HEK293 (cell line): ENCODE measurements around the gene GPR84.

Source experiments
- BCL11B ChIP-seq: fragments of 450-650 bp; formaldehyde crosslinking; IDR thresholded peaks from 2 replicates; pipeline ENCODE4 v1.5.1; 2016; ENCODE audit warnings: low read depth, missing biosample characterization, missing genetic modification characterization
- GLI4 ChIP-seq: fragments of 450-650 bp; formaldehyde crosslinking; IDR thresholded peaks from 2 replicates; pipeline ENCODE4 v1.5.1; 2016; ENCODE audit warnings: missing biosample characterization, missing genetic modification characterization
- GLIS2 ChIP-seq: fragments of 450-650 bp; formaldehyde crosslinking; IDR thresholded peaks from 2 replicates; pipeline ENCODE4 v1.5.1; 2016; ENCODE audit warnings: missing biosample characterization, missing genetic modification characterization
- KLF1 ChIP-seq: fragments of 450-650 bp; formaldehyde crosslinking; IDR thresholded peaks from 2 replicates; pipeline ENCODE4 v1.5.1; 2016; ENCODE audit warnings: missing biosample characterization, missing genetic modification characterization
- KLF7 ChIP-seq: fragments of 450-650 bp; formaldehyde crosslinking; IDR thresholded peaks from 2 replicates; pipeline ENCODE4 v1.5.1; 2016; ENCODE audit warnings: missing biosample characterization, missing genetic modification characterization, borderline replicate concordance
- KLF9 ChIP-seq: fragments of 450-650 bp; formaldehyde crosslinking; IDR thresholded peaks from 2 replicates; pipeline ENCODE4 v1.5.1; 2016; ENCODE audit warnings: missing biosample characterization, missing genetic modification characterization, low read depth
- SALL2 ChIP-seq: fragments of 450-650 bp; formaldehyde crosslinking; IDR thresholded peaks from 2 replicates; pipeline ENCODE4 v1.5.0; 2017; ENCODE audit warnings: missing biosample characterization, mild to moderate bottlenecking, missing genetic modification characterization, borderline replicate concordance
- SCRT2 ChIP-seq: fragments of 450-650 bp; formaldehyde crosslinking; IDR thresholded peaks from 2 replicates; pipeline ENCODE4 v1.5.1; 2016; ENCODE audit warnings: missing biosample characterization, missing genetic modification characterization
- SP7 ChIP-seq: fragments of 450-650 bp; formaldehyde crosslinking; IDR thresholded peaks from 2 replicates; pipeline ENCODE4 v1.5.1; 2016; ENCODE audit warnings: missing biosample characterization, missing genetic modification characterization
- YY1 ChIP-seq: fragments of 450-650 bp; formaldehyde crosslinking; IDR thresholded peaks from 2 replicates; pipeline ENCODE4 v1.5.1; 2018; ENCODE audit warnings: missing biosample characterization, missing genetic modification characterization
- ZBTB17 ChIP-seq: fragments of 450-650 bp; formaldehyde crosslinking; IDR thresholded peaks from 2 replicates; pipeline ENCODE4 v1.5.1; 2016; ENCODE audit warnings: missing biosample characterization, missing genetic modification characterization
- ZBTB7A ChIP-seq: fragments of 450-650 bp; formaldehyde crosslinking; IDR thresholded peaks from 2 replicates; pipeline ENCODE4 v1.5.1; 2016; ENCODE audit warnings: low read depth, missing biosample characterization, missing genetic modification characterization
- ZIC2 ChIP-seq: fragments of 450-650 bp; formaldehyde crosslinking; IDR thresholded peaks from 2 replicates; pipeline ENCODE4 v1.5.1; 2016; ENCODE audit warnings: missing biosample characterization, missing genetic modification characterization
- ZNF114 ChIP-seq: fragments of 450-650 bp; formaldehyde crosslinking; IDR thresholded peaks from 2 replicates; pipeline ENCODE4 v1.5.0; 2017; ENCODE audit warnings: missing biosample characterization, missing genetic modification characterization
- ZNF121 ChIP-seq: fragments of 450-650 bp; formaldehyde crosslinking; IDR thresholded peaks from 2 replicates; pipeline ENCODE4 v1.5.1; 2016; ENCODE audit warnings: missing biosample characterization, missing genetic modification characterization
- ZNF174 ChIP-seq: fragments of 450-650 bp; formaldehyde crosslinking; IDR thresholded peaks from 2 replicates; pipeline ENCODE4 v1.5.0; 2017; ENCODE audit warnings: missing biosample characterization, mild to moderate bottlenecking, missing genetic modification characterization
- ZNF19 ChIP-seq: fragments of 450-650 bp; formaldehyde crosslinking; IDR thresholded peaks from 2 replicates; pipeline ENCODE4; 2016; ENCODE audit warnings: missing biosample characterization, missing genetic modification characterization, low read depth
- ZNF23 ChIP-seq: fragments of 450-650 bp; formaldehyde crosslinking; IDR thresholded peaks from 2 replicates; pipeline ENCODE4 v1.5.1; 2016; ENCODE audit warnings: missing biosample characterization, missing genetic modification characterization, borderline replicate concordance
- ZNF335 ChIP-seq: fragments of 450-650 bp; formaldehyde crosslinking; conservative IDR thresholded peaks from 2 replicates; pipeline ENCODE4 v1.5.1; 2016; ENCODE audit warnings: missing biosample characterization, missing genetic modification characterization
- ZNF362 ChIP-seq: fragments of 450-650 bp; formaldehyde crosslinking; IDR thresholded peaks from 2 replicates; pipeline ENCODE4 v1.5.1; 2016; ENCODE audit warnings: missing biosample characterization, missing genetic modification characterization
- ZNF404 ChIP-seq: fragments of 450-650 bp; formaldehyde crosslinking; IDR thresholded peaks from 2 replicates; pipeline ENCODE4 v1.5.1; 2017; ENCODE audit warnings: missing biosample characterization, missing genetic modification characterization
- ZNF548 ChIP-seq: fragments of 450-650 bp; formaldehyde crosslinking; IDR thresholded peaks from 2 replicates; pipeline ENCODE4 v1.5.1; 2016; ENCODE audit warnings: missing biosample characterization, missing genetic modification characterization
- ZNF558 ChIP-seq: fragments of 450-650 bp; formaldehyde crosslinking; IDR thresholded peaks from 2 replicates; pipeline ENCODE4 v1.5.1; 2016; ENCODE audit warnings: missing biosample characterization, missing genetic modification characterization
- ZNF600 ChIP-seq: fragments of 450-650 bp; formaldehyde crosslinking; IDR thresholded peaks from 2 replicates; pipeline ENCODE4 v1.5.1; 2016; ENCODE audit warnings: missing biosample characterization, missing genetic modification characterization
- ZNF623 ChIP-seq: fragments of 450-650 bp; formaldehyde crosslinking; IDR thresholded peaks from 2 replicates; pipeline ENCODE4 v1.5.1; 2016; ENCODE audit warnings: missing biosample characterization, missing genetic modification characterization
- ZNF701 ChIP-seq: fragments of 450-650 bp; formaldehyde crosslinking; IDR thresholded peaks from 2 replicates; pipeline ENCODE4 v1.5.1; 2016; ENCODE audit warnings: missing biosample characterization, missing genetic modification characterization
- ZNF785 ChIP-seq: fragments of 450-650 bp; formaldehyde crosslinking; IDR thresholded peaks from 2 replicates; pipeline ENCODE4 v1.5.1; 2016; ENCODE audit warnings: missing biosample characterization, missing genetic modification characterization
- ZNF830 ChIP-seq: fragments of 450-650 bp; IDR thresholded peaks from 2 replicates; pipeline ENCODE4 v1.5.0; 2018; ENCODE audit warnings: missing biosample characterization, missing genetic modification characterization, low read depth, mild to moderate bottlenecking, moderate library complexity
- TF ChIP-seq, protein P1 (sequence below): fragments of 450-650 bp; formaldehyde crosslinking; IDR thresholded peaks from 2 replicates; pipeline ENCODE4 v1.5.1; 2016; ENCODE audit warnings: missing biosample characterization, missing genetic modification characterization
- TF ChIP-seq, protein P2 (sequence below): fragments of 450-650 bp; formaldehyde crosslinking; IDR thresholded peaks from 2 replicates; pipeline ENCODE4 v1.5.1; 2016; ENCODE audit warnings: missing biosample characterization, missing genetic modification characterization
- TF ChIP-seq, protein P3 (sequence below): fragments of 450-650 bp; formaldehyde crosslinking; IDR thresholded peaks from 2 replicates; pipeline ENCODE4 v1.5.1; 2017; ENCODE audit warnings: missing biosample characterization, missing genetic modification characterization
- TF ChIP-seq, protein P4 (sequence below): fragments of 450-650 bp; formaldehyde crosslinking; IDR thresholded peaks from 2 replicates; pipeline ENCODE4 v1.5.1; 2016; ENCODE audit warnings: missing biosample characterization, missing genetic modification characterization

The GPR84 gene

DNA sequence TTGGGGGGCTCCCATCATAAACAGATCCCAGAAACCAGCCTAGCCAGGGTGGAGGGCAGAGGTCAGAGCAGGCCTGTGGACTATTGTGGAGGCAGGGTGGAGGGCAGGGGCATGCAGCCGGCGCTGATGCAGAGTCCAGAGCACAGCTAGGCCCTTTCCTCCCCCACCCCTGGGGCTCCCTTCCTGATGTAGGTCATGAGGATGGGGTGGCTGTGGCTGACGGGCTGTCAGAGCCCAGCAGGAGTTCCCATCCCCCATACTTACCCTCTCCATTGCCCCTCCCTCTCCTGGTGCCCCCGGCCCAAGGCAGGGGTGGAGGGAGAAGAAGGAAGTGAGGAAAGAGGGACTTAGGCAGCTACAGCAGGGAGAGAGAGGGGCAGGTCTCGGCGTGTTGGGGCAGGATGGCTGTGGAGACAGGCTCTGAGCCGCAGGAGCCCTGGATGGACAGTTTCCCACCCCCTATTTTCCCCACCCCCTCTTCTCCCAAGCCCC lies 25.9 kb upstream of the GPR84 start (continued):
- no peak for TF ChIP-seq KLF7
- TF ChIP-seq, protein P1, sequence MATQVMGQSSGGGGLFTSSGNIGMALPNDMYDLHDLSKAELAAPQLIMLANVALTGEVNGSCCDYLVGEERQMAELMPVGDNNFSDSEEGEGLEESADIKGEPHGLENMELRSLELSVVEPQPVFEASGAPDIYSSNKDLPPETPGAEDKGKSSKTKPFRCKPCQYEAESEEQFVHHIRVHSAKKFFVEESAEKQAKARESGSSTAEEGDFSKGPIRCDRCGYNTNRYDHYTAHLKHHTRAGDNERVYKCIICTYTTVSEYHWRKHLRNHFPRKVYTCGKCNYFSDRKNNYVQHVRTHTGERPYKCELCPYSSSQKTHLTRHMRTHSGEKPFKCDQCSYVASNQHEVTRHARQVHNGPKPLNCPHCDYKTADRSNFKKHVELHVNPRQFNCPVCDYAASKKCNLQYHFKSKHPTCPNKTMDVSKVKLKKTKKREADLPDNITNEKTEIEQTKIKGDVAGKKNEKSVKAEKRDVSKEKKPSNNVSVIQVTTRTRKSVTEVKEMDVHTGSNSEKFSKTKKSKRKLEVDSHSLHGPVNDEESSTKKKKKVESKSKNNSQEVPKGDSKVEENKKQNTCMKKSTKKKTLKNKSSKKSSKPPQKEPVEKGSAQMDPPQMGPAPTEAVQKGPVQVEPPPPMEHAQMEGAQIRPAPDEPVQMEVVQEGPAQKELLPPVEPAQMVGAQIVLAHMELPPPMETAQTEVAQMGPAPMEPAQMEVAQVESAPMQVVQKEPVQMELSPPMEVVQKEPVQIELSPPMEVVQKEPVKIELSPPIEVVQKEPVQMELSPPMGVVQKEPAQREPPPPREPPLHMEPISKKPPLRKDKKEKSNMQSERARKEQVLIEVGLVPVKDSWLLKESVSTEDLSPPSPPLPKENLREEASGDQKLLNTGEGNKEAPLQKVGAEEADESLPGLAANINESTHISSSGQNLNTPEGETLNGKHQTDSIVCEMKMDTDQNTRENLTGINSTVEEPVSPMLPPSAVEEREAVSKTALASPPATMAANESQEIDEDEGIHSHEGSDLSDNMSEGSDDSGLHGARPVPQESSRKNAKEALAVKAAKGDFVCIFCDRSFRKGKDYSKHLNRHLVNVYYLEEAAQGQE (tag by site-specific recombination): no peak
- no peak for TF ChIP-seq ZNF785 (tag by site-specific recombination)
- no peak for TF ChIP-seq ZNF830
- TF ChIP-seq, protein P2, sequence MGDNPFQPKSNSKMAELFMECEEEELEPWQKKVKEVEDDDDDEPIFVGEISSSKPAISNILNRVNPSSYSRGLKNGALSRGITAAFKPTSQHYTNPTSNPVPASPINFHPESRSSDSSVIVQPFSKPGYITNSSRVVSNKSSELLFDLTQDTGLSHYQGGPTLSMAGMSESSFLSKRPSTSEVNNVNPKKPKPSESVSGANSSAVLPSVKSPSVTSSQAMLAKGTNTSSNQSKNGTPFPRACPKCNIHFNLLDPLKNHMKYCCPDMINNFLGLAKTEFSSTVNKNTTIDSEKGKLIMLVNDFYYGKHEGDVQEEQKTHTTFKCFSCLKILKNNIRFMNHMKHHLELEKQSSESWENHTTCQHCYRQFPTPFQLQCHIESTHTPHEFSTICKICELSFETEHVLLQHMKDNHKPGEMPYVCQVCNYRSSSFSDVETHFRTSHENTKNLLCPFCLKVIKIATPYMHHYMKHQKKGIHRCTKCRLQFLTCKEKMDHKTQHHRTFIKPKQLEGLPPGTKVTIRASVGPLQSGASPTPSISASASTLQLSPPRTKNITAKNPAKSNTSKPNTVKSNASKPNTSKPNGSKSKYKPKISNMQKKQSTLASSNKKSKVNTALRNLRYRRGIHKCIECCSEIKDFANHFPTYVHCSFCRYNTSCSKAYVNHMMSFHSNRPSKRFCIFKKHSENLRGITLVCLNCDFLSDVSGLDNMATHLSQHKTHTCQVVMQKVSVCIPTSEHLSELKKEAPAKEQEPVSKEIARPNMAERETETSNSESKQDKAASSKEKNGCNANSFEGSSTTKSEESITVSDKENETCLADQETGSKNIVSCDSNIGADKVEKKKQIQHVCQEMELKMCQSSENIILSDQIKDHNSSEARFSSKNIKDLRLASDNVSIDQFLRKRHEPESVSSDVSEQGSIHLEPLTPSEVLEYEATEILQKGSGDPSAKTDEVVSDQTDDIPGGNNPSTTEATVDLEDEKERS (tag by site-specific recombination): no peak
- no peak for TF ChIP-seq ZNF114
- no peak for TF ChIP-seq YY1 (tag by site-specific recombination)
- no peak for TF ChIP-seq ZNF548 (tag by site-specific recombination)
- TF ChIP-seq ZNF362 (tag by site-specific recombination): no peak
- no peak for TF ChIP-seq ZNF335 (tag by site-specific recombination)
- no peak for TF ChIP-seq ZNF19 (tag by site-specific recombination)
- TF ChIP-seq, protein P3, sequence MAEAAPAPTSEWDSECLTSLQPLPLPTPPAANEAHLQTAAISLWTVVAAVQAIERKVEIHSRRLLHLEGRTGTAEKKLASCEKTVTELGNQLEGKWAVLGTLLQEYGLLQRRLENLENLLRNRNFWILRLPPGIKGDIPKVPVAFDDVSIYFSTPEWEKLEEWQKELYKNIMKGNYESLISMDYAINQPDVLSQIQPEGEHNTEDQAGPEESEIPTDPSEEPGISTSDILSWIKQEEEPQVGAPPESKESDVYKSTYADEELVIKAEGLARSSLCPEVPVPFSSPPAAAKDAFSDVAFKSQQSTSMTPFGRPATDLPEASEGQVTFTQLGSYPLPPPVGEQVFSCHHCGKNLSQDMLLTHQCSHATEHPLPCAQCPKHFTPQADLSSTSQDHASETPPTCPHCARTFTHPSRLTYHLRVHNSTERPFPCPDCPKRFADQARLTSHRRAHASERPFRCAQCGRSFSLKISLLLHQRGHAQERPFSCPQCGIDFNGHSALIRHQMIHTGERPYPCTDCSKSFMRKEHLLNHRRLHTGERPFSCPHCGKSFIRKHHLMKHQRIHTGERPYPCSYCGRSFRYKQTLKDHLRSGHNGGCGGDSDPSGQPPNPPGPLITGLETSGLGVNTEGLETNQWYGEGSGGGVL (tag by site-specific recombination): 0 out of 2 replicates have a peak, but pooled peaks have one; percentile 46
- no peak for TF ChIP-seq ZNF623
- TF ChIP-seq KLF9 (tag by site-specific recombination): no peak
- peak; percentile 45; the same call in 1 of the 2 replicates for TF ChIP-seq GLIS2 (tag by site-specific recombination)
- TF ChIP-seq ZNF600 (tag by site-specific recombination): peak; percentile 80
- TF ChIP-seq ZNF558 (tag by site-specific recombination): no peak
- TF ChIP-seq SP7 (tag by site-specific recombination): 0 out of 2 replicates have a peak, but pooled peaks have one; percentile 29
- TF ChIP-seq GLI4: no peak
- TF ChIP-seq, protein P4, sequence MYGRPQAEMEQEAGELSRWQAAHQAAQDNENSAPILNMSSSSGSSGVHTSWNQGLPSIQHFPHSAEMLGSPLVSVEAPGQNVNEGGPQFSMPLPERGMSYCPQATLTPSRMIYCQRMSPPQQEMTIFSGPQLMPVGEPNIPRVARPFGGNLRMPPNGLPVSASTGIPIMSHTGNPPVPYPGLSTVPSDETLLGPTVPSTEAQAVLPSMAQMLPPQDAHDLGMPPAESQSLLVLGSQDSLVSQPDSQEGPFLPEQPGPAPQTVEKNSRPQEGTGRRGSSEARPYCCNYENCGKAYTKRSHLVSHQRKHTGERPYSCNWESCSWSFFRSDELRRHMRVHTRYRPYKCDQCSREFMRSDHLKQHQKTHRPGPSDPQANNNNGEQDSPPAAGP: peak; percentile 21; the same call in 1 of the 2 replicates
- no peak for TF ChIP-seq BCL11B (tag by site-specific recombination)
- peak; percentile 47; the same call in 1 of the 2 replicates for TF ChIP-seq ZBTB17 (tag by site-specific recombination)
- TF ChIP-seq ZNF404 (tag by site-specific recombination): no peak
- TF ChIP-seq ZNF174 (tag by site-specific recombination): no peak
- TF ChIP-seq ZNF701 (tag by site-specific recombination): no peak
- TF ChIP-seq SCRT2 (tag by site-specific recombination): peak; percentile 20; the same call in 1 of the 2 replicates
- TF ChIP-seq ZNF121 (tag by site-specific recombination): no peak
- no peak for TF ChIP-seq SALL2 (tag by site-specific recombination)
- TF ChIP-seq ZBTB7A: 0 out of 2 replicates have a peak, but pooled peaks have one; percentile 7
- peak; percentile 70 for TF ChIP-seq ZIC2 (tag by site-specific recombination)
- TF ChIP-seq KLF1: no peak
- TF ChIP-seq ZNF23 (tag by site-specific recombination): no peak
